Stimulated activated CD4-positive, alpha-beta T cell treated with anti-CD3 and anti-CD28 coated beads, Interleukin-2, amount 100 ng/mL, for 48 hours (primary cell): ENCODE measurements around the gene LRRTM4.
"Not testable (repeated sequence)": the region's sequence is repeated elsewhere in the genome, so short reads cannot be mapped to it uniquely, and the experiment has no call there.

Experiments
- DNase-seq, 2 donors: peaks; one replicate each; pipeline ENCODE4 v3.0.0-alpha.2; 2020

LRRTM4 gene

DNA sequence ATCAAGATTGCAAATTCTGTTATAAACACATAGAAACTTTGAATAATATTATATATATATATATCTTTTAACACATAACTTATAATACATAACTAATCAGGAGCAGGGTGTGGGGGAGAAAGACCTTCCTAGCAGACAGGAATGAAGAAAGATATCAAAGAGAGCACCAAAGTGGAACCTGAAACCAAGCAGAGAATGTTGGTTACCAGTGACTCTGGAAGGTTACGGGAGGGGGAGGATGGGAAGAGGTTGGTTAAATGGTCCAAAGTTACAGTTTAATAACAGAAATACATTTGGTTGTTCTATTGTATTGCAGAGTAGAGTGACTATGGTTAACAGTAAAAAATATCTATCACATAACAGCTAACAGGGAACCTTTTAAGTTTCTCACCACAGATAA is 366.7 kb downstream of the LRRTM4 start:
- no peak for DNase-seq

DNA sequence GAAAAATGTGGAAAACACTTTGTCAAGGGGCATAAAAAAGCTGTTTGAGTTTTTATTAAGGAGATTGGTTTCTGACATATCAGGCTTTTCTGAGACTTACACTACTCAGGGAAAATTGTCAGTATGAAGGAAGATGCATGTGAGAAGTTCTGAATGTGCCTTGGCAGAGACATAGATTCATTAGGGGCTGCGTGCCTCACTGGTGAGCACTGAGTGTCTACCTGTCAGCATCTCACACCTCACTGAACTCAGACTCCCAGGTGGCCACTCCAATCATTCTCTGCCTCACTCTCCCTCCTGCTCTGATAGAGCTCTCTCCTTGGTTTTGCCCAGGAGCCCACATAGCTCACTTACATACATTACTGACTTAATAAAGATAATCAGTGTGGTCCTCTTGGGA is 372.6 kb downstream of the LRRTM4 start:
- no peak for DNase-seq

- DNase-seq, result no peak
These were observed 375.0 kb downstream of the LRRTM4 start for GRCh38 chr2:77147153-77147552.

- DNase-seq, result no peak
These were observed 377.4 kb downstream of the LRRTM4 start for GRCh38 chr2:77144772-77145171.

GRCh38 chr2:77142141-77142540 is 380.0 kb downstream of the LRRTM4 start:
- DNase-seq, result no peak

DNA sequence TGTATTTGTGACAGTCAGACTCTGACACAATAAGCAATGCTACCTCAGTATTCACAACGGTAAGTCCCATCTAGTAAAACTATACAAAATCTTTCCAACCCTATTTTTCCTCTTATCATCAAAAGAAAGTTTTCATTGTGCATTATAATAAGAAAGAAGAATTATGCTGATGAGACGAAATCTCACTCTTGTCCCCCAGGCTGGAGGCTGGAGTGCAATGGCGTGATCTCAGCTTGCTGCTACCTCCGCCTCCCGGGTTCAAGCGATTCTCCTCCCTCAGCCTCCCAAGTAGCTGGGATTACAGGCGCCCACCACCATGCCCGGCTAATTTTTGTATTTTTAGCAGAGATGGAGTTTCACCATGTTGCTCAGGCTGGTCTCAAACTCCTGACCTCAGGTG is 393.7 kb downstream of the LRRTM4 start:
- DNase-seq, result not testable (repeated sequence)

GRCh38 chr2:77127345-77127744 is 394.8 kb downstream of the LRRTM4 start:
- DNase-seq, result no peak

- no peak for DNase-seq
These were observed 400.7 kb downstream of the LRRTM4 start for GRCh38 chr2:77121518-77121917.

DNA sequence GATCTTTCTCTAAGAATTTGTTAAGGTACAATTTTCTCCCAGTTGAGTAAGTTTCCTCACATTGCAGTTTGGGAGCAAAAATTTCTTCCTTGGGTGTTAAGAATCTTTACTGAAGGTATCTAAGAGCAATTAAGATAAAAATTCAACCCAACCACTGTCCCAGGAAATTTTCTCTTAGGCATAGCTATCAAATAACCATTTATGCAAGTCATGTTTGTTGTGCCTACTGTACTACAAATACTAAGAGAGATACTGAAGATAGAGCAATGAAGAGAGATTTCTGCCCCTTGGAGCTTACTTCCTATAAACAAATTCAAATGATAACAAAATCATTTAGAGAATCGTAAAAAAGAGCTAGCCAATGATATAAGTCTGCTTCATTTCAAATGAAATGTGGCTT is 402.8 kb downstream of the LRRTM4 start:
- DNase-seq, result no peak

GRCh38 chr2:77108915-77109314 is 413.3 kb downstream of the LRRTM4 start:
- no peak for DNase-seq

- no peak for DNase-seq
These were observed 417.2 kb downstream of the LRRTM4 start for GRCh38 chr2:77105008-77105407.

GRCh38 chr2:77104554-77104953 is 417.6 kb downstream of the LRRTM4 start:
- no peak for DNase-seq

DNA sequence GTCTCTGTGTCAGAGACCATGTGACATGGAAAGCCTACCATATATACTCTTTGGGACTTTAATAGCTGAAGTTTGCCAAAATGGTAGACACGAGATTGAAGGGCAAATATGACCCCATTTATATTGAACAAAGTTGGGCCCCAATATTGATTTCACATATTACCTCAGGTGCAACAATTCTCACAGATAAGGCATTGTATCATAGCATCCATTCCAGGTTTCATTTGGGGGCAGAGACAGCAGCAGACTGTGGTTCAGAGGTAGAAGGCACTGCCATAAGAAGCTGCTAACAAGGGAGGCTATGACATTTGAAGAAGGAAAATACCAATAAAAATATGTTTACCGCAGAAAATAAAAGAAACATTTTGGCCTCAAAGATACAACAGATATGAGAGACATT is 419.2 kb downstream of the LRRTM4 start:
- no peak for DNase-seq

DNA sequence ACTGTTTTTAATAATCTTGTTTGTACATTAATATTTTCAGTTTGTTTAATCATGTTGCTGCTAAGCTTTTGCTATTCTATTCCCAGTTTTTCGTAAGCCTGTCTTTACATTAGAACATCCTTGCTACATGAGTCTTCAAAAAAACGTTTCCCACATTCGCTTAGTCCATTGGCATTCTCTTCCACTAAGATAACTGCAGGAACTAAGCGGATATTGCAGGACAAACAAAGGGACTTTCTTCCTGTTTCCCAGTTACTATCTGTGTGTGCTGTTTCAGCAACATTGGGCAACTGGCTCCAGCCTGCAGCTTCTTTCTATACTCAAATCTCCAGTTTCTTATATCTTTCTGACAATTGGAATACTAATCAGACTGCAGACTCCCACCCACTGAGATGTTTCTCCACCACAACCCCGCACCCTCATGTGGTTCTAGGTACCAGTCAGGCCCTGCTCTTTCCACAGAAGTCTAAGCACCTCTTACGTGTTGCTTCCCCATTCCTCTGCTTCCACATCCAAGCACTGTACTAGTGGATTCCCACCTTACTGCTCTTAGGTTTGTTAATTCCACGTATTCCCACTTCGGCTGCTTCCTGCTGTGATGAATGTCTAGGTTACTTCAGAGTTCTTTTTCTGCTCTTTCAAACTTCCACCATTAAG is 420.3 kb downstream of the LRRTM4 start:
- no peak for DNase-seq

DNA sequence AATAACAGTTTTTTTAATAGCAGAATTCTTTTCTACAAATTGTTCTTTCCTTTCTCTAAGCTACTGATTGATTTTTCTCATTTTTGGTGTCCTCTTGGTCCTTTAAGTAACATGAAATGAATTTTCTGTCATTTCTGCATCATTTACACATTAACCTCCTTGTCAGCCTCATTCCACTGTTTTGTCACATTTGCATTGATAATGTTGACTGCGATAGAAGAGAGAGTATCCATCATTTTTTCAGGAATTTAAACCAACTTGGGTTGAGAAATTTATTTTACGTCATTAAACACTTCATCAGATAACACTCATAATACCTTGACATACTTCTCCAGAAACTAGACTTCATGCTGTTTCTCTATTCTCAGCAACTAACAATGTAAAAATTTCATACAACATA is 422.2 kb downstream of the LRRTM4 start:
- no peak for DNase-seq

GRCh38 chr2:77095525-77095924 is 426.7 kb downstream of the LRRTM4 start:
- not testable (repeated sequence) for DNase-seq

DNA sequence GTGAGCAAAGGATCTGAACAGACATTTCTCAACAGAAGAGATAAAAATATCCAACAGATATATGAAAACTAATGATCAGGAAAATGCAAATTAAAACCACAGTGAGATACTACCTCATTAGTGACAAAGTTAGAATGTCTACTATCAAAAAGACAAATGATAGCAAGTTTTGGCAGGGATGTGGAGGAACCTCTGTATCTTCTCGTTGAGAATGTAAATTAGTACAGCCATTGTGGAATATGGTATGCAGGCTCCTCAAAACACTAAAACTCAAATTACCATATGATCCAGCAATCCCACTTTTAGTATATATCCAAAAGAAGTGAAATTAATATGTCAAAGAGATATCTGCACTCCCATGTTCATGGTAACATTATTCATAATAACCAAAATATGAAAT is 427.1 kb downstream of the LRRTM4 start:
- no peak for DNase-seq

- DNase-seq, result not testable (repeated sequence)
These were observed 433.8 kb downstream of the LRRTM4 start for GRCh38 chr2:77088424-77088823.

DNA sequence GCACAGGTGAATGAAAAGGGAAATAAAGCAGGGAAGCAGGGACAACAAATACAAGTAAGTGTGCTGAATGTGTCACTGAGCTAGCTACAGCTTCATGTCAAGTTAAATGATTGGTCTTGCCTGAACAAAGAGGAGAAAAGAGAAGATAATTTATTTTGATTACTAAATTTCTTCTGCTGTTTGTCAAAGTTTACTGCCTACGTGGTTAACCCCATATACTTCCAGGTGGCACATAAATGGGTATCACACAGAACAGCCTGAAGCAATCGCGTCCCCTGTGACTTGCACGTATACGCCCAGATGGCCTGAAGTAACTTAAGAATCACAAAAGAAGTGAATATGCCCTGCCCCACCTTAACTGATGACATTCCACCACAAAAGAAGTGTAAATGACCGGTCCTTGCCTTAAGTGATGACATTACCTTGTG is 434.2 kb downstream of the LRRTM4 start:
- no peak for DNase-seq

- DNase-seq, result no peak
These were observed 435.7 kb downstream of the LRRTM4 start for GRCh38 chr2:77086478-77086877.

DNA sequence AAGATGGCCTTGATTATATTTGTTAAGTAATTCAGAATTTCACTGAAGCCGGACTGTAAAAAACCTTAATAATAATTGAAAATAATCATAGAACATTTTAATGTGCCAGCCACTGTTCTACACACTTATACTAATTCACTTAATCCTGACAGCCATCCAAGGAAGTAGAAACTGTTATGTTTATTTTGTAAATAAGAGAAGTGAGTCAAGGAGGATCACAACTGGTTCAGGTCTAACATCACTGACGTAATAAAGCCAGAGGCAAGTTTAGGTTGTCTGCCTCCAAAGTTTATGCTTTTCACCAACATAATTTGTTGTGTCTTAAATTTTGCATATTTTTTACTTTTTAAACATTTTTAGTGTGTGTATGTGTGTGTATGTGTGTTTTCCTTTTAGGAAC is 436.1 kb downstream of the LRRTM4 start:
- no peak for DNase-seq

DNA sequence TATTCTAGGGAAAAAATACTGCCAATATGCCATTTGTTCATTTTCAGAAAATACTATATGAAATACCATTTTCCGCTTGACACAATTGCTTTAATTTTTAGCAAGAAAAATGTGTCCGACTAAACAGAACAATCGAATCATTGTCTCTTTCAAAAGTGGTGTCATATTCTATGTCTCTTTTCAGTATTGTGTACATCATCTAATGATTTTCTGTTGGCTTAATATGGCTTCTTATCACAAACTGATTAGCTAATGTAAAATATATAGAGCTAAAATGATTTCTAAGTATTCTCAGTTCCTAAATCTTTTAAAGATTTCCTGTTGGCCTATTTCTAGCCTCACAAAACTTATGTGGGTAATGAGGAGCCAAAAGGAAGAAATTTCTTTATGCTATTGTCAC is 436.6 kb downstream of the LRRTM4 start:
- DNase-seq, result no peak

DNA sequence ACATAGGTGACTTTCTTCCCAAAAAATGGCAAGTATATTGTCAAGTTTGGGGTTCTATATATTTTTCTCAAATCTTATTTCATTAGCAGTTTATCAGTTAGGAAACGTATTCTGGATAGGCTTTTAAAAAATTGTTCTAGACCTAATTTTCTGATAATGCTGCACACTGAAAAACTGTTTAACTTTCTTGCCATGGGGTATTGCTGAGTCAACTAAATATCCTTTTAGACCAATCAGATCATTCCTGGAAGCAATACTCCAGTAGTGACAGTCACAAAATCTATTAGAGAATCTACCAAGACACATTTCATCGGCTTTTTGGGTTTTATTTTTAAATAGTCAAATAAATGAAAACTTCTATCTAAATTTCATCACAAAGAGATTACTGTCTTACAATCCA is 440.6 kb downstream of the LRRTM4 start:
- no peak for DNase-seq

GRCh38 chr2:77064324-77064723 is 457.9 kb downstream of the LRRTM4 start:
- DNase-seq, result no peak

DNA sequence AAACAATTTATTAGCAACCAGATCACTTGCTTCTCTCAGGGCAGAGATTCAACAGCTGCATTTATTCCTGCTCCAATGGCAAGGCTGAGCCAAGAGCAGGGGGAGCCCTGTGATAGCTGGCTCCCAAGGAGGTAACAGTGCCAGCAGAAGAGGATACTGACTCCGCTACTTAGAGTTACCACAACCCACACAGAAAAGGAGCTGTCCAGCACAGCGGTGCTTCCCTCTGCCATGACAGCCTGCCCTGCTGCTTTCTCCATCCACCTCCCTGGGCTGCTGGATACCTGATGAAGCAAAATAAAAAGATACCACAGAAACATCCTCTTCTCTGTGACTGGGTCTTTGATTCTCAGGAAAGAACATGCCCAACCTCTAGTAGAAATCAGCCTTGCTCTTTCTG is 467.2 kb downstream of the LRRTM4 start:
- no peak for DNase-seq

GRCh38 chr2:77046339-77046738 is 475.8 kb downstream of the LRRTM4 start:
- DNase-seq, result no peak
